Common myeloid progenitor, CD34-positive (primary cell): ENCODE measurements around the gene TMPRSS15.

Experiments used
- CTCF ChIA-PET: fragments of 350-600 bp; sonication (Branson Sonifier 250); formaldehyde crosslinking; loops from one replicate; lab custom pipeline; 2021; ENCODE audit warnings: antibody characterized with exemption; lab: Charles Lee
- POLR2A ChIA-PET: fragments of 350-600 bp; sonication (Branson Sonifier 250); formaldehyde crosslinking; loops from one replicate; lab custom pipeline; 2021; ENCODE audit warnings: antibody characterized with exemption; lab: Charles Lee
- DNase-seq, 3 donors: peaks; one replicate each; pipeline versions ENCODE4 v3.0.0 to v3.0.0-alpha.2; 2013
- H3K27ac ChIP-seq, 2 experiments: 1 replicate in 1 of 2; 2 replicates in 1 of 2; pipeline ENCODE4 v1.7.0; 2013; ENCODE audit warnings: inconsistent platforms in 2 of 2, low read length in 2 of 2, mild to moderate bottlenecking in 2 of 2, low read depth in 1 of 2, moderate library complexity in 1 of 2; ENCODE audit not compliant: severe bottlenecking in 2 of 2, insufficient read depth in 1 of 2, poor library complexity in 1 of 2
- H3K27me3 ChIP-seq, 5 experiments: replicated peaks in 2 of 5; 1 replicate in 3 of 5; 2 replicates in 2 of 5; pipeline versions ENCODE4 v1.6.1 to v1.7.0; 2013; ENCODE audit warnings: low read length in 4 of 5, mild to moderate bottlenecking in 2 of 5, moderate library complexity in 2 of 5, inconsistent platforms in 1 of 5; ENCODE audit not compliant: insufficient read depth in 5 of 5, control insufficient read depth in 4 of 5
- H3K36me3 ChIP-seq, 4 experiments: 1 replicate in 2 of 4; 2 replicates in 2 of 4; pipeline versions ENCODE4 v1.6.1 to v1.7.0; 2013; ENCODE audit warnings: low read length in 3 of 4, control low read depth in 1 of 4, mild to moderate bottlenecking in 1 of 4; ENCODE audit not compliant: control insufficient read depth in 4 of 4, insufficient read depth in 4 of 4
- H3K4me1 ChIP-seq, 4 experiments: 1 replicate in 3 of 4; 2 replicates in 1 of 4; pipeline versions ENCODE4 v1.6.1 to v1.7.1; 2013; ENCODE audit warnings: low read length in 3 of 4, mild to moderate bottlenecking in 3 of 4, control low read depth in 1 of 4, inconsistent platforms in 1 of 4, moderate library complexity in 1 of 4; ENCODE audit not compliant: control insufficient read depth in 4 of 4, insufficient read depth in 4 of 4; ENCODE audit errors: control extremely low read depth in 1 of 4
- H3K4me3 ChIP-seq, 7 experiments: 1 replicate in 4 of 7; 2 replicates in 3 of 7; pipeline versions ENCODE4 v1.5.1 to v1.7.0; 2013; ENCODE audit warnings: mild to moderate bottlenecking in 7 of 7, low read length in 6 of 7, moderate library complexity in 6 of 7, inconsistent platforms in 2 of 7, low read depth in 2 of 7, control low read depth in 1 of 7; ENCODE audit not compliant: insufficient read depth in 4 of 7, control insufficient read depth in 1 of 7; ENCODE audit errors: extremely low read depth in 1 of 7
- H3K9me3 ChIP-seq, 5 experiments: 1 replicate in 4 of 5; 2 replicates in 1 of 5; pipeline versions ENCODE4 v1.6.1 to v1.7.1; 2013; ENCODE audit warnings: low read length in 4 of 5, mild to moderate bottlenecking in 2 of 5, inconsistent platforms in 1 of 5, low read depth in 1 of 5, moderate library complexity in 1 of 5; ENCODE audit not compliant: control insufficient read depth in 4 of 5, insufficient read depth in 2 of 5; ENCODE audit errors: control extremely low read depth in 1 of 5
- WGBS: methylation state at CpG from one replicate; pipeline ENCODE4 v1.1.5; 2013; ENCODE audit not compliant: insufficient coverage; 5-methylcytosine and 5-hydroxymethylcytosine counted together

The TMPRSS15 gene

GRCh38 chr21:18298228-18298627 lies 105.4 kb downstream of the TMPRSS15 start:
- Histone ChIP-seq H3K9me3 (no peaks in the 10 kb centered on the region), H3K27ac (no peak overlapping the region), H3K4me3 (no peak overlapping the region), H3K27me3 (peaks cover 0 to 2% (median 0%) of the 10 kb centered on the region in 5 experiments), H3K4me1 (no peaks in the 10 kb centered on the region), H3K36me3 (no peaks in the 10 kb centered on the region)
- POLR2A ChIA-PET = no interaction called here
- DNase-seq = no peak
- CTCF ChIA-PET = no interaction called here
- WGBS = 94% methylated on average over 1 of the region's 1 CpG

GRCh38 chr21:18294100-18294499 lies 109.5 kb downstream of the TMPRSS15 start:
- Histone ChIP-seq H3K4me1 (no peaks in the 10 kb centered on the region), H3K27ac (no peak overlapping the region), H3K36me3 (no peaks in the 10 kb centered on the region), H3K27me3 (peaks cover 0 to 2% (median 1%) of the 10 kb centered on the region in 5 experiments), H3K9me3 (no peaks in the 10 kb centered on the region), H3K4me3 (no peak overlapping the region)
- CTCF ChIA-PET = no interaction called here
- WGBS = 98% methylated on average over 8 of the region's 9 CpGs
- no peak for DNase-seq
- POLR2A ChIA-PET = no interaction called here

- 81% methylated on average over 2 of the region's 2 CpGs for WGBS
- Histone ChIP-seq H3K4me1 (no peaks in the 10 kb centered on the region), H3K9me3 (no peaks in the 10 kb centered on the region), H3K27ac (no peak overlapping the region), H3K36me3 (no peaks in the 10 kb centered on the region), H3K4me3 (no peak overlapping the region), H3K27me3 (peaks cover 0 to 2% (median 1%) of the 10 kb centered on the region in 5 experiments)
- DNase-seq = peak in 1 of 3 donors; percentile 0
- POLR2A ChIA-PET = no interaction called here
- CTCF ChIA-PET = no interaction called here
Measured at GRCh38 chr21:18289876-18290275, 113.7 kb downstream of the TMPRSS15 start.

GRCh38 chr21:18285379-18285778 lies 118.2 kb downstream of the TMPRSS15 start:
- no peak for DNase-seq
- POLR2A ChIA-PET = no interaction called here
- Histone ChIP-seq H3K27ac (no peak overlapping the region), H3K4me1 (no peaks in the 10 kb centered on the region), H3K9me3 (no peaks in the 10 kb centered on the region), H3K27me3 (no peaks in the 10 kb centered on the region), H3K36me3 (no peaks in the 10 kb centered on the region), H3K4me3 (no peak overlapping the region)
- WGBS = 100% methylated on average over 1 of the region's 4 CpGs
- CTCF ChIA-PET = no interaction called here

- Histone ChIP-seq H3K36me3 (no peaks in the 10 kb centered on the region), H3K9me3 (no peaks in the 10 kb centered on the region), H3K4me1 (no peaks in the 10 kb centered on the region), H3K4me3 (no peak overlapping the region), H3K27ac (no peak overlapping the region), H3K27me3 (no peaks in the 10 kb centered on the region)
- no peak for DNase-seq
- POLR2A ChIA-PET = no interaction called here
- 100% methylated on average over 1 of the region's 3 CpGs for WGBS
- CTCF ChIA-PET = no interaction called here
Measured at GRCh38 chr21:18275781-18276180, 127.8 kb downstream of the TMPRSS15 start.

- WGBS = 75% methylated on average over 2 of the region's 5 CpGs
- Histone ChIP-seq H3K27ac (no peak overlapping the region), H3K4me1 (no peaks in the 10 kb centered on the region), H3K9me3 (no peaks in the 10 kb centered on the region), H3K4me3 (no peak overlapping the region), H3K36me3 (no peaks in the 10 kb centered on the region), H3K27me3 (no peaks in the 10 kb centered on the region)
- DNase-seq = no peak
- ChIA-PET CTCF (no interaction called here), POLR2A (no interaction called here)
Measured at GRCh38 chr21:18274370-18274769, 129.2 kb downstream of the TMPRSS15 start.

- no peaks in the 10 kb centered on the region for H3K36me3 ChIP-seq
- no peaks in the 10 kb centered on the region for H3K4me1 ChIP-seq
- no peaks in the 10 kb centered on the region for H3K9me3 ChIP-seq
- ChIA-PET POLR2A (no interaction called here), CTCF (no interaction called here)
- H3K27me3 ChIP-seq = no peaks in the 10 kb centered on the region
- WGBS = 95% methylated on average over 2 of the region's 4 CpGs
- H3K4me3 ChIP-seq = no peak overlapping the region
- no peak for DNase-seq
- H3K27ac ChIP-seq = no peak overlapping the region
Measured at GRCh38 chr21:18273400-18273799, 130.2 kb downstream of the TMPRSS15 start.
